Measurements from ENCODE around the gene IL36RN.

IL36RN gene

DNA sequence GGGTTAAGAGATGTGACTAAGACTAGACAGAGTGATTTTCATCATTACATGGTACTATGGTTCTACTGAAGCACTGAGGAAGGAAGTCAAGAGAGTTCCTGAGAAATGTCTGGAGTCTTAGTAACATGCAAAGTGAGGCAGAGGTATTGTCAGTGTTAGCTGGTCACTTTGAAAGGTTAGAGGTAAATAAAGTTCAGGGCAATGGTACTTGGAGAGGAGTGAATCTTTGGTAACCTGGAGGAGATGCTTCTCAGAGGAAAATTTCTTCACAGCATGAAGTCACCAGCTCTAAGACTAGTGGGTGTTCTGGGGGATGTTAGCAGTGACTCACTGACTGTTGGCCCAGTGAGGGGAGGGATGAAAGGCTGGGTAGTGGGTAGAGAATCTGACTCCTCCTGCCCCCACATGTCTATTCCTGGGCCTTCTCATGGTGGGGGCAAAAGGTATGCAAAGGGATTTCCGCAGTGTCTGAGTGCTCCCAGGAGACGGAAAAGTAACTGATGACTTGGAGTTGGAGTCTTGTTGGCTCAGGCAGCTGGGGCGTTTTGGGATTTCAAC lies 45.1 kb downstream of the IL36RN start:
- no peak for DNase-seq

DNA sequence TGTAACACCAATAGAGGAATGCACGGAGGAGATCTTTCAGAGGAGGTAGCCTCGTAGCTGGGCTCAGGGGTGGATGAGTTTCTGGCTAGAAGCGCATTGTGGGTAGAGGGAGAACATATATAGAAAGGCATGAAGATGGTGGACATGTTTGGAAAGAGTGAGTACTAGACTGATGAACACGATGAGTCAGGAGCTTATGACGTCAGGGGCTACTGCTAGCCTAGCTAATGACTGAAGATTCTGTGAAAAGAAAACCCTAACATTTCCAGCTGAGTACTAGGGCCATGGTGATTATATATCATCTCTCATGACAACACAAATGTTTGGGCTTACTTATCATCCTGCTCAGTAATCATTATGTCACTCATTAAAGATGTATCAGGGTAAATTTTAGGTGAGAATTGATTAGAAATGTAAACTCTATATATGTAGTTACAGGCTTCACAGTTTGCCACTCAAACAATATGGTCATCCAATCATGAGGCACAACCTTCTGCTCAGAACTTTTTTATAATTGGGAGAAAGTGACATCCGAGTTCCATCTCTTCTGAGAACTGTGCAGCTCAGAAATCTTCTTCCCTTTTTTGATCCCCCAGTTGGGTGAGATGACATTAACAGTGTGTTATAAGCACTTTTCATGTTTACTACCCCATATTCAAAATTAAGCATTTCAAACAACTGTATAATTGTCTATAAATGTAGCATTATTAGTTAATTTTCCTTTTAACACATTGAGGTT lies 46.2 kb downstream of the IL36RN start:
- no peak for DNase-seq

DNA sequence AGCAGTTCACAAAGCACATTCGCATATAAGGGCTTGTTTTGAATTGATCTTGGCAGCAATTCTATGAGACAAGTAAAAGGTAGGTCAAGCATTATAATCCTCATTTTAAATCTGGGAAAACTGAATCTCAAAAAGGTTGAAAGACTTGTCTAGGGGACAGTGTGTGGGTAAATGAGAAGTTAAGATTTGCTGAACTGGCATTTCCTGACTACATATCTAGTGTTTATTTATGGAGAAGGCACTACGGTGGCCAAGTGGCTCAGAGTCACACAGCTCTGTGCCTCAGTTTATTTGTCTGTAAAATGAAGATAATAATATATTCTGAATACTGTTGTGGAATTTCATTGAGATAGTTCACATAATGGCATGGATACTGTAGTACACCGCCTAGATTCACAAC lies 52.1 kb downstream of the IL36RN start:
- no peak for DNase-seq

DNA sequence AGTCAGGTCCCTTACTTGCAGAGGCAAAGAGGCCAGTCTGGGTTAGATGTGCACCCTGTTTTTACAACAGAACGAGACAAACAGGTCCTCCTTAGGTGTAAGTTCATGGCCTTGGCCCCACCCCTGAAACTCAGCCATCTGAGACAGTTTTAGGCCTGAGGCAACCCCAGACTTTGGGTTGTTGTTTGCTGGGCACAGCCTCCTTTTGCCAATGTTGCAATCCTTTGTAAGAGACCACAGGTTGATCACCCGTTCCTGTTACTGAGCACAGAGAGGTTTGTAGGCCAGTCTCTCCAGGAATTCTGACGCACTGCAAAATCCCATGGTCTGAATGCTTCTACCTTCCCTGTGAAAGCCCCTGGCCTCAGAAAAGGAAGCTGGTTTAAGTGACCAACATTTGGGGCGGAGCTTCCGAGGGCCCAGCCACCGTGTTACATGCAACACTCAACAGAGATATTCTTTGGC lies 52.9 kb downstream of the IL36RN start:
- DNase-seq = no peak

DNA sequence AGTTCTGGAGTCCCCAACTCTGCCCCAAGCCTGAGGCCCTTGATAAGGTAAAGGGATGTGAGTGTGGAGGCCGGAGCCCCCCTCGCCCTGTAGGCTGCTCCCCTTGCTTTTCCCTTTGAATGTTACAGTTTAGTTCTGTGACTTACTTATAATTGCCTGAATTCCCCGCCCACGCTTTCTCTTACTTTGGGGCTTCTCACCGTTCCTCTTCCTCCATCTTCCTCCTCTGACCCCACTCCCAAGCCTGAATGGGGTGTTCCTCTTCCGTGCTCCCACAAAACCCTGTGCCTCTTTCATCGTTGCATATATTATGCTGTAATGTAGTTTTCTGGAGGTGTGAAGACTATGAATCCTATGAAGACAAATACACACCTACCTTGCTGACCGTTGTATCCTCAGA lies 53.4 kb downstream of the IL36RN start:
- DNase-seq = no peak

DNA sequence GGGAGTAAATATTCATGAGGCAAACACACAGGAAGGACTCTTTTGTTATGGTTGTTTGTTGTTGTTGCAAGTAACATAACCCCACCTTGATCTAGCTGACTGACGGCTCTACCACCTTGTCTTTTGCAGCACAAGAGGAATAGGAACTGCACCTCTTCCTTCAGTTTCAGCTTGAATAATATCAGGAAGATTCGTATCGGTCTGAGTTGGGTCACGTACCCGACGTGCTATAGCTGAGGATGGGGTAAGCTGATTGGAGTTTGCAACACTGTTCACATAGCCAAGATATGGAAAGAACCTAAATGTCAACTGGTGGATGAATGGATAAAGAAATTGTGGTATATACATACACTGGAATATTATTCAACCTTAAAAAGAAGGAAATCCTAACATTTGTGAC lies 53.9 kb downstream of the IL36RN start:
- DNase-seq = no peak

DNA sequence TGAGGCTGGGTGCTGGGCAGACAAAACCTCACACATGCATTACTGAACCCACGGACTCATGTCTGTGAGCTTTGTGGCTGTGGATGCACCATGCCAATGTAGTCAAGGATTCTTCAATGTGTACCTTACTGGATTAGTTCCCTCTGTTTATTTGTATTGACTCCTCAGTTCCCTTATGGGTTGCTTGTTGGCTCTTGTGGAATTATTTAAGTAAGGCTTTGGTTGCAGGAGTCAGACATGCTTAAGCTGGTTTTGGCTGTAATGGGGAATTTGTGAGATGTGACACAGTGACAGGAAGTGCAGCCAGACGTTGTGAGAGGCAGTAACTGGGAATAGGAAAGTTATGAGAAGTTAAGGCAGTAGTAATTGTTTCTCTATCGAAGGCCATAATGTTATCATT lies 54.8 kb downstream of the IL36RN start:
- no peak for DNase-seq
